Activated naive CD8-positive, alpha-beta T cell treated with anti-CD3 and anti-CD28 coated beads, Interleukin-2, amount 50 U/mL, for 16 hours (primary cell): ENCODE measurements around the gene PNCK.
"Not testable (repeated sequence)": the region's sequence is repeated elsewhere in the genome, so short reads cannot be mapped to it uniquely, and the experiment has no call there.

Source experiments
- DNase-seq: peaks from one replicate; pipeline ENCODE4 v3.0.0-alpha.2; 2020; ENCODE audit warnings: low read depth, low spot score

The PNCK gene

GRCh38 chrX:153699210-153699783, 25.7 kb upstream of the PNCK start:
- not testable (repeated sequence) for DNase-seq

- DNase-seq = no peak
Observed at GRCh38 chrX:153697924-153698865, 24.6 kb upstream of the PNCK start.

- not testable (repeated sequence) for DNase-seq
Observed at GRCh38 chrX:153696986-153697722, 23.5 kb upstream of the PNCK start.

- DNase-seq = not testable (repeated sequence)
Observed at GRCh38 chrX:153696538-153696937, 22.9 kb upstream of the PNCK start.

GRCh38 chrX:153696100-153696499, 22.5 kb upstream of the PNCK start:
- DNase-seq = no peak

- no peak for DNase-seq
Observed at GRCh38 chrX:153694687-153695270, 21.2 kb upstream of the PNCK start.

- DNase-seq = not testable (repeated sequence)
Observed at GRCh38 chrX:153694256-153694655, 20.6 kb upstream of the PNCK start.

- DNase-seq = no peak
Observed at GRCh38 chrX:153693216-153694086, 19.8 kb upstream of the PNCK start.

- DNase-seq = no peak
Observed at GRCh38 chrX:153692611-153693156, 19.1 kb upstream of the PNCK start.

GRCh38 chrX:153692003-153692402, 18.4 kb upstream of the PNCK start:
- no peak for DNase-seq

- not testable (repeated sequence) for DNase-seq
Observed at GRCh38 chrX:153691032-153691827, 17.6 kb upstream of the PNCK start.

GRCh38 chrX:153690466-153690865, 16.9 kb upstream of the PNCK start:
- no peak for DNase-seq

GRCh38 chrX:153689654-153690465, 16.2 kb upstream of the PNCK start:
- no peak for DNase-seq

GRCh38 chrX:153688911-153689590, 15.4 kb upstream of the PNCK start:
- DNase-seq = no peak

GRCh38 chrX:153688506-153688905, 14.9 kb upstream of the PNCK start:
- no peak for DNase-seq

- DNase-seq = no peak
Observed at GRCh38 chrX:153688071-153688470, 14.5 kb upstream of the PNCK start.

- DNase-seq = no peak
Observed at GRCh38 chrX:153687121-153688039, 13.8 kb upstream of the PNCK start, which contains the start of gene SLC6A8. SLC6A8 (plus strand) TSS chrX:153687926; CDS start chrX:153688575, 649 bp downstream.
